Sigmoid colon (tissue), 7 donors: Measurements from ENCODE around the gene LRRC63. TPM values are rescaled to one million over a fixed set of nuclear protein-coding genes. Genes with fewer than 3 reads are reported as not detected.

Experiments
- DNase-seq: peaks from one replicate; pipeline ENCODE4 v3.0.0-alpha.2; 2019
- H3K27ac ChIP-seq, 4 donors: fragments of 200-600 bp; sonication (generic); one replicate each; pipeline ENCODE4 v1.5.1; 2016 to 2019; ENCODE audit warnings: mild to moderate bottlenecking in 1 of 4
- H3K27me3 ChIP-seq, 3 donors: fragments of 200-600 bp; sonication (generic); one replicate each; pipeline ENCODE4 v1.5.1; 2019; ENCODE audit warnings: mild to moderate bottlenecking in 1 of 3
- H3K36me3 ChIP-seq, 4 donors: fragments of 200-600 bp; sonication (generic); one replicate each; pipeline ENCODE4 v1.5.1; 2016 to 2019
- H3K4me1 ChIP-seq, 4 donors: fragments of 200-600 bp; sonication (generic); one replicate each; pipeline ENCODE4 v1.5.1; 2017 to 2019
- H3K4me3 ChIP-seq, 4 donors: fragments of 200-600 bp; sonication (generic); one replicate each; pipeline ENCODE4 v1.5.1; 2017 to 2019; ENCODE audit warnings: mild to moderate bottlenecking in 2 of 4, moderate library complexity in 1 of 4
- H3K9me3 ChIP-seq, 4 donors: fragments of 200-600 bp in 3 of 4; sonication (generic) in 3 of 4; one replicate each; pipeline versions ENCODE4 v1.5.1 to v1.6.1; 2013 to 2019
- CTCF ChIP-seq, 4 experiments: fragments of 450-650 bp in 3 of 4; fragments of 200-600 bp in 1 of 4; IDR thresholded peaks; one replicate each; pipeline ENCODE4 v1.5.1; 2016 to 2019; ENCODE audit warnings: antibody characterized with exemption in 4 of 4, mild to moderate bottlenecking in 3 of 4, moderate library complexity in 2 of 4
- EP300 ChIP-seq, 4 donors: sonication (generic); formaldehyde crosslinking; IDR thresholded peaks; one replicate each; pipeline ENCODE4 v1.6.1; 2017; ENCODE audit warnings: antibody characterized with exemption in 4 of 4
- POLR2A ChIP-seq, 2 donors: fragments of 450-650 bp; IDR thresholded peaks; one replicate each; pipeline ENCODE4 v1.6.1; 2016; ENCODE audit warnings: antibody characterized with exemption in 2 of 2, mild to moderate bottlenecking in 2 of 2, moderate library complexity in 2 of 2
- POLR2AphosphoS5 ChIP-seq, 4 donors: sonication (generic); formaldehyde crosslinking; IDR thresholded peaks; one replicate each; pipeline ENCODE4 v1.6.1; 2017; ENCODE audit warnings: antibody characterized with exemption in 4 of 4
- WGBS, 2 donors: extraction: QIAGEN DNeasy Blood & Tissue Kit; methylation state at CpG; one replicate each; pipeline ENCODE4 v1.1.7; 2013; 5-methylcytosine and 5-hydroxymethylcytosine counted together
- intact Hi-C: fragments of 100-400 bp; cut with DNase I; formaldehyde crosslinking; loops from one replicate; pipeline ENCODE4 v1.15.1; 2023
- polyA plus RNA-seq, 3 donors: library from polyadenylated mRNA; stranded (reverse); fragments of 200-250 nt; gene quantifications; one replicate each; pipeline ENCODE4 v1.2.3, GENCODE V29; 2013
- total RNA-seq, 4 donors: library from RNA; depleted of rRNA; stranded (reverse); fragments of >200 nt; gene quantifications; one replicate each; pipeline ENCODE4 v1.1.0, GENCODE V29; 2016
- donor health status: healthy with polysubstance abuse.
- donor health status: Bipolar disorder and iron deficiency.
- donor health status: healthy.

The LRRC63 gene
- total and polyA plus RNA-seq, 7 donors = not detected

- Histone ChIP-seq H3K9me3 (peaks cover 0 to 10% (median 2%) of the 10 kb centered on the region in 4 donors), H3K27ac (no peak overlapping the region), H3K36me3 (no peaks in the 10 kb centered on the region), H3K4me3 (no peak overlapping the region), H3K4me1 (no peaks in the 10 kb centered on the region), H3K27me3 (no peaks in the 10 kb centered on the region)
- intact Hi-C loops = no loop called here
- TF ChIP-seq CTCF (IDR thresholded peaks at IDR 0.05) (no peak), POLR2AphosphoS5 (IDR thresholded peaks at IDR 0.05) (no peak), EP300 (IDR thresholded peaks at IDR 0.05) (no peak), POLR2A (IDR thresholded peaks at IDR 0.05) (no peak)
- 86 to 89% methylated on average over 3 of the region's 3 CpGs for WGBS, 2 donors
- DNase-seq = no peak
Observed at GRCh38 chr13:46232281-46232680, 20.6 kb downstream of the LRRC63 start.

GRCh38 chr13:46235286-46235685, 23.6 kb downstream of the LRRC63 start:
- no peaks in the 10 kb centered on the region for H3K4me1 ChIP-seq
- H3K36me3 ChIP-seq = no peaks in the 10 kb centered on the region
- no peak for DNase-seq
- peaks cover 0 to 10% (median 2%) of the 10 kb centered on the region in 4 donors for H3K9me3 ChIP-seq
- no peak for TF ChIP-seq POLR2A (IDR thresholded peaks at IDR 0.05)
- TF ChIP-seq CTCF (IDR thresholded peaks at IDR 0.05) = no peak
- no peak for TF ChIP-seq EP300 (IDR thresholded peaks at IDR 0.05)
- TF ChIP-seq POLR2AphosphoS5 (IDR thresholded peaks at IDR 0.05) = no peak
- intact Hi-C loops = no loop called here
- 89 to 94% methylated on average over 1 of the region's 1 CpG for WGBS, 2 donors
- H3K27ac ChIP-seq = no peak overlapping the region
- no peak overlapping the region for H3K4me3 ChIP-seq
- no peaks in the 10 kb centered on the region for H3K27me3 ChIP-seq

GRCh38 chr13:46265292-46265691, 53.6 kb downstream of the LRRC63 start:
- H3K9me3 ChIP-seq = no peaks in the 10 kb centered on the region
- H3K4me3 ChIP-seq = no peak overlapping the region
- intact Hi-C loops = no loop called here
- H3K36me3 ChIP-seq = no peaks in the 10 kb centered on the region
- 90 to 94% methylated on average over 1 of the region's 1 CpG for WGBS, 2 donors
- DNase-seq = no peak
- H3K4me1 ChIP-seq = no peaks in the 10 kb centered on the region
- no peaks in the 10 kb centered on the region for H3K27me3 ChIP-seq
- TF ChIP-seq CTCF (IDR thresholded peaks at IDR 0.05) (no peak), EP300 (IDR thresholded peaks at IDR 0.05) (no peak), POLR2A (IDR thresholded peaks at IDR 0.05) (no peak), POLR2AphosphoS5 (IDR thresholded peaks at IDR 0.05) (no peak)
- H3K27ac ChIP-seq = no peak overlapping the region

GRCh38 chr13:46267166-46267565, 55.4 kb downstream of the LRRC63 start:
- H3K4me1 ChIP-seq = no peaks in the 10 kb centered on the region
- H3K9me3 ChIP-seq = no peaks in the 10 kb centered on the region
- intact Hi-C loops = no loop called here
- DNase-seq = no peak
- no peaks in the 10 kb centered on the region for H3K27me3 ChIP-seq
- H3K4me3 ChIP-seq = no peak overlapping the region
- H3K36me3 ChIP-seq = no peaks in the 10 kb centered on the region
- WGBS, 2 donors = 81 to 93% methylated on average over 2 of the region's 2 CpGs
- H3K27ac ChIP-seq = no peak overlapping the region
- TF ChIP-seq CTCF (IDR thresholded peaks at IDR 0.05) (no peak), EP300 (IDR thresholded peaks at IDR 0.05) (no peak), POLR2A (IDR thresholded peaks at IDR 0.05) (no peak), POLR2AphosphoS5 (IDR thresholded peaks at IDR 0.05) (no peak)

GRCh38 chr13:46270416-46270815, 58.7 kb downstream of the LRRC63 start:
- intact Hi-C loops = no loop called here
- no peak for DNase-seq
- Histone ChIP-seq H3K27ac (no peak overlapping the region), H3K36me3 (no peaks in the 10 kb centered on the region), H3K9me3 (no peaks in the 10 kb centered on the region), H3K27me3 (no peaks in the 10 kb centered on the region), H3K4me1 (no peaks in the 10 kb centered on the region), H3K4me3 (no peak overlapping the region)
- no peak for TF ChIP-seq CTCF (IDR thresholded peaks at IDR 0.05)
- TF ChIP-seq POLR2AphosphoS5 (IDR thresholded peaks at IDR 0.05) = no peak
- no peak for TF ChIP-seq EP300 (IDR thresholded peaks at IDR 0.05)
- TF ChIP-seq POLR2A (IDR thresholded peaks at IDR 0.05) = no peak
- WGBS, 2 donors = 85 to 87% methylated on average over 6 of the region's 6 CpGs
